Measurements from ENCODE around the gene FAU. TPM values are rescaled to one million over a fixed set of nuclear protein-coding genes. Genes with fewer than 3 reads are reported as not detected.

Gene FAU
- polyA plus RNA-seq, 2 of the 4 experiments (the other 2 are of a cell fraction): 591 to 878 TPM

GRCh38 chr11:65107078-65107477 is 14.9 kb downstream of the FAU start:
- ChIA-PET CTCF (interaction anchor here (0.6 to 6.6 kb wide), 3 partner anchors 11 to 64 kb away, joined by 3 to 153 read pairs (median 62); partner anchors contain the start of genes FAU, MRPL49, VPS51 and ZNHIT2), POLR2A (no interaction called here)
- DNase-seq (ENCODE audit: low read depth in 1 of 2, low spot score in 1 of 2) (no peak), FAIRE-seq (no peak), ATAC-seq (no peak)
- Histone ChIP-seq H3K27ac (no peak overlapping the region), H3K4me1 (peaks cover 12% of the 10 kb centered on the region; the same call in 2 of the 3 replicates), H3K4me3 (no peak overlapping the region), H3K9me3 (no peaks in the 10 kb centered on the region), H3K4me2 (no peak overlapping the region)
- TF ChIP-seq CEBPB (IDR thresholded peaks at IDR 0.05): no peak
- no peak for TF ChIP-seq ESRRA (IDR thresholded peaks at IDR 0.05; ENCODE audit: borderline replicate concordance, low read length)
- TF ChIP-seq CTCF (IDR thresholded peaks at IDR 0.05): no peak
- no peak for TF ChIP-seq TFCP2L1 (CRISPR knock-in tag; IDR thresholded peaks at IDR 0.05)
- no peak for TF ChIP-seq MAFK (IDR thresholded peaks at IDR 0.05; ENCODE audit: partially characterized antibody)
- no peak for TF ChIP-seq ATOH8 (CRISPR knock-in tag; IDR thresholded peaks at IDR 0.05; ENCODE audit: low read depth)
- no peak for TF ChIP-seq MYC (IDR thresholded peaks at IDR 0.05; ENCODE audit: borderline replicate concordance, low read length)
- no peak for TF ChIP-seq RCOR1 (IDR thresholded peaks at IDR 0.05; ENCODE audit: low read depth, low read length)
- TF ChIP-seq TP53 (CRISPR knock-in tag; IDR thresholded peaks at IDR 0.05): no peak
- TF ChIP-seq CHD4 (IDR thresholded peaks at IDR 0.05; ENCODE audit: borderline replicate concordance): no peak
- TF ChIP-seq KDM5A (IDR thresholded peaks at IDR 0.05): no peak
- no peak for TF ChIP-seq POLR2A (IDR thresholded peaks at IDR 0.05; ENCODE audit: low read length)
- WGBS (ENCODE audit: missing lambda C conversion rate): 94% methylated on average over 14 of the region's 15 CpGs

GRCh38 chr11:65104628-65105027 is 17.3 kb downstream of the FAU start:
- FAIRE-seq (no peak), ATAC-seq (no peak), DNase-seq (ENCODE audit: low read depth in 1 of 2, low spot score in 1 of 2) (no peak)
- no peaks in the 10 kb centered on the region for H3K9me3 ChIP-seq
- TF ChIP-seq HES2 (IDR thresholded peaks at IDR 0.05) (no peak), PBX3 (IDR thresholded peaks at IDR 0.05) (no peak), REST (IDR thresholded peaks at IDR 0.05) (no peak), ZFP36 (IDR thresholded peaks at IDR 0.05; ENCODE audit: borderline replicate concordance, partially characterized antibody) (no peak), HOXB5 (CRISPR knock-in tag; IDR thresholded peaks at IDR 0.05) (no peak), ZSCAN20 (CRISPR knock-in tag; IDR thresholded peaks at IDR 0.05) (no peak), JUN (IDR thresholded peaks at IDR 0.05) (no peak), RNF2 (IDR thresholded peaks at IDR 0.05; ENCODE audit: borderline replicate concordance, low read depth) (no peak), ELK1 (IDR thresholded peaks at IDR 0.05; ENCODE audit: low read depth, low read length) (no peak)
- ChIA-PET POLR2A (no interaction called here), CTCF (interaction anchor here (4.6 kb wide), 1 partner anchor 9 kb away, joined by 24 read pairs; the partner anchor contains the start of gene TM7SF2)
- no peaks in the 10 kb centered on the region for H3K4me1 ChIP-seq
- no peak overlapping the region for H3K27ac ChIP-seq
- H3K4me2 ChIP-seq: no peak overlapping the region
- no peak overlapping the region for H3K4me3 ChIP-seq
- 81% methylated on average over 4 of the region's 4 CpGs for WGBS (ENCODE audit: missing lambda C conversion rate)

Measured in A549 (cell line).